GM12875 (cell line): ENCODE data around the gene MRPL1.
A peak's percentile ranks its signal among the peaks of the same experiment; 100 is the strongest.

ENCODE experiments used
- H3K4me3 ChIP-seq: one replicate; pipeline ENCODE4 v1.5.1; 2011; ENCODE audit warnings: low read depth, low read length, control low read depth
- TF ChIP-seq, protein P1 (sequence below): IDR thresholded peaks from 2 replicates; pipeline ENCODE4 v1.5.1; 2011; ENCODE audit warnings: low read depth, mild to moderate bottlenecking, control low read depth, inconsistent platforms, low read length, moderate library complexity, borderline replicate concordance; ENCODE audit not compliant: insufficient read depth

Gene MRPL1

DNA sequence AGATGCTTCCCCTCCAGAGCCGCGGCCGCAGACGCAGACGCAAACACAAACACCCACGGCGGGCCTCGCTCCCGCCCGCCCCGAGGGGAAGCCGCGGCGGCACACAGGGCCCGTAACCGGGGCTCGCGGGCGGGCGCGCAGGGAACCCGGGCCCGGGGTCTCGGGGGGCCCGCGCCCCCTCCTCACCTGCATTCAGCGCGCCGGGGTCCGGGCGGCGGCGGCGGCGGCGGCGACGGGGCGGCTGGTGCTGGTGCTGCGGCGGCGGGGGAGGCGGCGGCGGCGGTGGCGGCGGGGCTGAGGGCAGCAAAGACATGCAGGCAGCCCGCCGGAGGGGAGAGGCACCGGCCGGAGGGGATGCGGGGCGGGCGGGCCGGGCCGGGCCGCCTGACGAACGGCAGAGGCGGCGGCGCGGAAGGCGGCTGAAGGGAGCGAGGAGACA, 43.2 kb upstream of the MRPL1 start:
- TF ChIP-seq, protein P1, sequence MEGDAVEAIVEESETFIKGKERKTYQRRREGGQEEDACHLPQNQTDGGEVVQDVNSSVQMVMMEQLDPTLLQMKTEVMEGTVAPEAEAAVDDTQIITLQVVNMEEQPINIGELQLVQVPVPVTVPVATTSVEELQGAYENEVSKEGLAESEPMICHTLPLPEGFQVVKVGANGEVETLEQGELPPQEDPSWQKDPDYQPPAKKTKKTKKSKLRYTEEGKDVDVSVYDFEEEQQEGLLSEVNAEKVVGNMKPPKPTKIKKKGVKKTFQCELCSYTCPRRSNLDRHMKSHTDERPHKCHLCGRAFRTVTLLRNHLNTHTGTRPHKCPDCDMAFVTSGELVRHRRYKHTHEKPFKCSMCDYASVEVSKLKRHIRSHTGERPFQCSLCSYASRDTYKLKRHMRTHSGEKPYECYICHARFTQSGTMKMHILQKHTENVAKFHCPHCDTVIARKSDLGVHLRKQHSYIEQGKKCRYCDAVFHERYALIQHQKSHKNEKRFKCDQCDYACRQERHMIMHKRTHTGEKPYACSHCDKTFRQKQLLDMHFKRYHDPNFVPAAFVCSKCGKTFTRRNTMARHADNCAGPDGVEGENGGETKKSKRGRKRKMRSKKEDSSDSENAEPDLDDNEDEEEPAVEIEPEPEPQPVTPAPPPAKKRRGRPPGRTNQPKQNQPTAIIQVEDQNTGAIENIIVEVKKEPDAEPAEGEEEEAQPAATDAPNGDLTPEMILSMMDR = no peak
- H3K4me3 ChIP-seq = peak overlapping the region; percentile 90

DNA sequence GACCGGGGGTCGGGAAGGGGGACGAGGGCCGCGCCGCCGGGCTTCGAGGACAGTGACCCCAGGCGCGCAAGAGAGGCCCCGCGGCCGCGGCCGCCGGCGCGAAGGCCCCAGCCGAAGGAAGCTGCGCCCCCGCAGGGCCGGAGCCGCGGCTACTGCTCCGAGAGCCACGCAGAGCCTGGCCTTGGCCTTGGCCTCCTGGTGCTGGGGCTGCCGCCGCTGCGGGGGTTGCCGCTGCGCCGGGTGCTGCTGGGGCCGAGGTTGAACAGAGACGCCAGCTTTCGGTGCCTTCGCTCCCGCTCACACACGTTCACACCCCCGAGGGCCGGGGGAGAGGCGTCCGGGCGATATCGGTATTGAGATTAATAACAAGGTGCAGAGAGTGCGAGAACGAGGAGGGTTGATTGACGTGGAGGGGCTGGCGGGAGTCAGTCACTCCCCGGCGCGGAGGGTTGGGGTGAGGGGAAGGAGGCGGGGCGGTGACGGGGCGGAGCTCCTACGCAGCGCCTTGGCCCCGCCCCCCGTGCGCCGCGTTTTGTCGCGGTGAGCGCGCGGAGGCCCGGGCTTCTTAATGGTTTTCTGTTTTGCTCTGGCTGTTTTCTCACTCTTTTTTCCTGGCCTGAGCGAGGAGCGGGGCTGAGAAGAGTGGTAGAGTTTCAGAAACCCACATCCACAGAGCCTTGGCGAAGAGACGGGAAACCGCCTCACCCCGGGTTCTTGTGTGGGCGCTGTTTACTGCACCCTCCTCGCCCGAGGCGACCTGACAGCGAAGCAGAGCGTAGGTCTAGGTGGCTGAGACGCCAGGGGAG, 42.6 kb upstream of the MRPL1 start:
- TF ChIP-seq, protein P1 = no peak
- H3K4me3 ChIP-seq = peak overlapping the region; percentile 90

DNA sequence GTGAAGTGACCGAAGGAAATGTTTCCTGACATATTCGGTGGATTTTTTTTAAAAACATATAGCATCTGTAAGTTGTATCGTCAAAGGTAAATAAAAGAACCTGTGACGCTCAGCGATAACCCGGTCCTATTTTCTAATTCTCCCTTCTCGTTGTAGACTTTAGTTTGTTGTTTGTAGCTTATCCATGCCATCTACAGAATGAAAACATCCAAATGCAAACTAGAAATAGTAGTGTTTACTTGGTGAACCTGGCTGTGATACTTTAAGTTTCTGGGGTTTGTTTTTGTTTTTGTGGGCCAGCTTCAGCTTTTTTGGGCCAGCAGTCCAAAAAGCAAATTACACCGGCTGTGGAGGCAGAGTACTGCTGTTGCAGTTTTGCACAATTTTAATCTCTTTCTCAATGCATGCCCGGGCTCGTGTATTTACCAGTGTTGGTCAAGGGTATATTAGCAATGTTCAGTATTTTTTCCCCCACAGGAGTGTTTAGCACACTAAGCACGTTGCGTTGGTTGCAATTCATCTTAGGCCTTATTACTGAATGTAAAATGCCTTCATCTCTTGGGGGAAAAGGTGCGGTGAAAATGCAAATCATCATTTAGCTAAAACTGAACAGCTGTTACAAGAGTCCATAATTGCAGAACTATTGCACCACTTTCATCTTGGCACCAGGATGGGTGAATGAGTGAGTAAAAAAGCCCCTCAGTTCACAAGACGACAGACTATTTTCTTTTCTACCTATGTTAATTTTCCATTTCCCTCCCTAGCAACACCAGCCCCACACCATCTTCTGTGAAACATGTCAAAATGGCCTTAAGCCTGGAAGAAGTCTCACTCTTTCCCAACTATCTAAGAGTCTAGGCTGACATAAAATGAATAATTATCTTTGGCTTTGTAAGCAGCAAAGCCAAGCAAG, 41.7 kb upstream of the MRPL1 start:
- TF ChIP-seq, protein P1 = no peak
- peak overlapping the region; percentile 90 for H3K4me3 ChIP-seq

DNA sequence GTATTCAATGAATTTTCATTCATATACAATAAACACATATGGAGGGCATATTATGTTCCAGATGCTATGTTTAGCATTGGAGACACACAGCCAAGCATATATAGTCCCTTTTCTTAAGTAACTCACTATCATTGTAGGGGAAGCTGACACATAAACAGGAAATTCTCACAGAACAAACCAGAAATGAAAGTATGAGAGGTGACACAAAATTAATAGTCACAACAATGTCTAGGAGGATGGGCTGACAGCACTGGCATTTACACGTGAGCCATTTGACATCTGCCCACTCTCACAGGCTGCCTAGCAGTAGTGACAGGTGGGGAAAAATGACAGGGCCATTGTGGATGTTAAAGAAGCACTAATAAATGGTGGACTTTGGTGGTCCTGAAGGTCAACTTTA, 40.9 kb upstream of the MRPL1 start:
- TF ChIP-seq, protein P1 = no peak
- no peak overlapping the region for H3K4me3 ChIP-seq

DNA sequence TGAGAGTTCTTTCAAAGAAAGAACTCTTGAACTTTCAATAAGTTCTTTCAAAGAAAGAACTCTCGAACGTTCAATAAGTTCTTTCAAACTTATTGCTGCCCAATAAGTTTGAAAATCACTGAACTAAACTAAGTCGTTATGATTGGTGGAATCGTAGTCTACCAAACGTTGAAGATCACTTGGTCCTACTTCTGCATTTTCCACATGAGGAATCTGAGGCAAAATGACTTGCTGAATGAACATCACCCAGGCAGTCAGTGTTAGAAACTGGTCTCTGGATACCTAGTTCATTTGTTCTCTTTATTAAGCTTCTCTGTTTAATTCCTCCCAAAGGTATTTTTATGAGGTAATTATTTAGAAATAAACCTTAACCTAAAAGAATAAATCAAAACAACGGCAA, 36.4 kb upstream of the MRPL1 start:
- TF ChIP-seq, protein P1 = no peak
- H3K4me3 ChIP-seq = no peak overlapping the region

DNA sequence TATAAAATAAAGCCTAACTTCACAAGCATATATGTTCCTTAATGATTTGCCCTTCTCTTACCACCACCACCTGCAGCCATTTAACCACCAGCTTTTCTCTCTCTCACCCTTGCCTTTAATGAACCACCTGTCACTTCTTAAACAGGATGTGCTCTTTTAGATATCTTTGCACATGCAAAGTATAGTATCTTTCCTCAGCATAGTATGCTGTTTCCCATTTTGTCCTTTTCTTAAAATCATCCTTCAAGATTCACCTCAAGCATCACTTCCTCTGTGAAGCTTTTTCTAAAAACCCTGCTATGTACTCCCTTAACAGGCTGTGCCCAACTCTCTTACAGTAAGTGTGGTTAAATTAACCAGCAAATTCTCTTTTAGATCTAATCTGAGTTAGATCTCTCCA, 35.3 kb upstream of the MRPL1 start:
- H3K4me3 ChIP-seq = no peak overlapping the region

More for the DNA sequence above, 35.3 kb upstream of the MRPL1 start:
- TF ChIP-seq, protein P1 = no peak
